Measurements from ENCODE around the gene AGER.

The AGER gene

DNA sequence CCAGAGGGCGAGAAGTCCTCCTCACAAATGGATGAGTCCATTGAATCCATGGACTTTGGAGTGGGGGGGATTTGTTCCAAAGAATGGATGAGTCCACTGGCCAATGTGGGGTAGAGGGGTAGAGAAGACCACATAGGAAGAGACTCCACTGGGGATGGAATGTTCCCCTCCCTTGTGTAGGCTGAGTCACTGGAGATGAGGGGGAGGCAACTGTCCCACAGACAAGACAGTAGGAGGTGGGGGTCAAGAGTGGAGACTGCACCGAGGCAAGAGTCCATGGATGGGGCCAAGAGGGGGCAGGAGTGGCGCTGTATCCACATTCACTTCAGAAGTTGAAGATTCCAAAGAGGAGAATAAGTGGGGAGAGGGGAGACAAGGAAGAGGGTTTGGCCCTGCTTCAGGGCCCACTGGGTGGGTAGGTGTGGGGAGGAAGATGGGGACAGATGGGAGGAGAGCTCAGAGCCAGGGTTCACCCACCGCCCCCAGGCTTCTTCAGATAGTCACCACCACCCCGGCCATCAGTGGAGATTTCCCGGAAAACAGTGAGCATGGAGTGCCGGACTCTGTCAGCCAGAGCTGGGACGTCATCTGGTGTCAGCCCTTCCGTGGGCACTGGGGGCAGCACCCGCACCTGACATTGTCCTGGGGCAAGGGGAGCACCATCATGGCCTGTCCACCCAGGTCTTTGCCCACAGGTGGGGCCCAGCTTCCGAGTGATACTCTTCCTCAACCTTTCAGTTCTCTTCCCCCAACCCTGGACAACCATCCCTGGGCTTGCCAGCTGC lies 15.1 kb downstream of the AGER start:
- DNase-seq (ENCODE audit: low read depth, low spot score) = no peak

DNA sequence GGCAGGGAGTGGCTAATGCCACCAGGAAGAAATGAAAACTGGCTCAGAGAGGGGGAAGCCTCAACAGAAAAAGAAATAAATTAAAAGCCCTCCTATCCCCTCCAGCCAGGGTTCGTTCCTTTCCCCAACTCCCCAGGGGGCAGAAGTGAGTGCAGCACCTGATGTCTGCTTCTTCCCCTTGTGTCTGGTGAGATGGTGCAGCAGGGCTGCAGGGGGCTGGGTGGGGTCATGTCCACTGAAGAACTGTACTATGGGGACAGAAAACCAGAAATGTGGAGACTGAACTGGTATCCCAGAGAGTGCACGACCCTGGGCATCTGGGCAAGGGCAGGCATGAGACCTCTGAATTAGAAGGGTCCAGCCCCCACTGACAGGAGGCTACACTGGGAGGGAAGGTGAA lies 15.7 kb downstream of the AGER start:
- no peak for DNase-seq (ENCODE audit: low read depth, low spot score)

DNA sequence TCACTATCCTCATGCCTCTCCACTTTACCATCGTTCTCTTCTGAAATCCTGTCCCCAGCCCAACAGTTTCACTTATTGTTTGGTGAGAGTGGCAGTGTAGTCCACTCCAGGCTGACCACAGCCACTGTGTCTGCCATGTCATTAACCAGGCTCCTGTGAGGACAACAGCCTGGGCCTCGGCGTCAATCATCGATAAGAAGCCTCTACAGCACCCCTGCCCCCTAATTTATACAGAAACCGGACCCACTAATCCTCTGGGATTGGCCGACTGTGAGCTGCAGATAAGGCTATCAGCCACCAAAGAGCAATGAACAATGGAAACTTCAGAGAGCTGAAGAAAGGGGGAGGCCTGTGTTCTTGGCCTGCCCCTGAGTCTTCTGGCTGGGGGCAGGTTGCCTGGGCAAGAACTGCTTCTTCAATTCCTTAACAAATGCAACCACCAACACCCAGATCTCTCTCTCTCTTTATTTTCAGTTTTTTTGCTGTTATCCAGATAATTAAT lies 16.2 kb downstream of the AGER start:
- DNase-seq (ENCODE audit: low read depth, low spot score) = no peak

DNA sequence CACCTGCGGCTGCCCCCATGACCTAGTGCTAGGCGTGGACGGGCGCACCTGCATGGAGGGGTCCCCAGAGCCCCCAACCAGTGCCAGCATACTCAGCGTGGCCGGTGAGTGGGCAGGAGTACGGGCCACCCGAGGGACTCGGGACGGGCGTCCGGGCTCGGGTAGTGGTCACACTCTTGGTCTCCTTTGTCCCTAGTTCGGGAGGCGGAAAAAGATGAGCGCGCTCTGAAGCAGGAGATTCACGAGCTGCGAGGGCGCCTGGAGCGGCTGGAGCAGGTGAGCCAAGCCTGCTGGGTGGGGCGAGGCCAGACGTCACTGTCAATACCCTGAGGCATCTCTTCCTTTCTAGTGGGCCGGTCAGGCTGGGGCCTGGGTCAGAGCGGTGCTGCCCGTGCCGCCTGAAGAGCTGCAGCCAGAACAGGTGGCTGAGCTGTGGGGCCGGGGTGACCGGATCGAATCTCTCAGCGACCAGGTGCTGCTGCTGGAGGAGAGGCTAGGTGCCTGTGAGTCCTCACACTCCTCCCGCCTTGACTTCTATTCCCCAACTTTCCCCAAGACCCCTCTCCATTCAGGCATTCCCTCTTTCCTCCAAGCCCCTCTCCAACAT lies 16.8 kb downstream of the AGER start:
- DNase-seq (ENCODE audit: low read depth, low spot score) = peak; percentile 84

DNA sequence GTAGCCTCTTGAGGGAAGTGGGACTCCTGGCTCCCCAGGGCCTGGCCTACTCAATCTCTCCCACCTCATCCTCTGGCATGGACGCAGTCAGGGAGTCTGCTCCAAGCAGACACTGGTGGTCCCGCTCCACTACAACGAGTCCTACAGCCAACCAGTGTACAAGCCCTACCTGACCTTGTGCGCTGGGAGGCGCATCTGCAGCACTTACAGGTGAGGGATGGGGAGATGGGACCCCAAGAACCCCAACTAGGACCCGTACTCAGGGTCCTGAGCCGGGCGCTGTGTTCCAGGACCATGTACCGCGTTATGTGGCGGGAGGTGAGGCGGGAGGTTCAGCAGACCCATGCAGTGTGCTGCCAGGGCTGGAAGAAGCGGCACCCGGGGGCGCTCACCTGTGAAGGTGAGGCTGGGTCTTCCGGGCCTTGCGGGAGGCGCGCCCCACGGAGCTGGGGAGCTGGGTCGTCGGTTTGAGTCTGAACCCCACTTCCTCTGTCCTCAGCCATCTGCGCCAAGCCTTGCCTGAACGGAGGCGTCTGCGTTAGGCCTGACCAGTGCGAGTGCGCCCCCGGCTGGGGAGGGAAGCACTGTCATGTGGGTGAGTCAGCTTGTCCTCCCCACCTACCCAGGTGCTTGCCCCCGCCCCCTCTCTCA lies 17.5 kb downstream of the AGER start:
- DNase-seq (ENCODE audit: low read depth, low spot score) = peak; percentile 59

DNA sequence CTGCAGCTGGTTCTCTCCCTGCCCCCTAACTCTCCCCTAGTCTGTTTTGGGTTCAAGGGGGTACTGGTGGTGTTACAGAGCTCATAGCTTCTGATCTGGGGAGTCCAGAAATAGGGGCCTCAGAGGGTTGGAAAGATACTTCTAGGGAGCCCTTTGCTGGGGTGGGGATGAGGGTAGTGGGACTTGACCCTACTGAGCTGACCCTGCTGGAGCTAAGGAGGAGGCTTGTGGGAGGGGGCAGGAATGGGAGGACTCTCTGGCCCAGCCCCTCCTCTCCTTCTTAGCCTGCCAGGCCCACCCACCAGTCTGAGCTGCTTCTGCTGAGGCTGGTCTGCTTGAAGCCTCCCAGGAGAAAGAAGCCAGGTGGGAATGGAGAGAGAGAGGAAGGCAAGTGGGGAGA lies 19.8 kb downstream of the AGER start, which contains the start of gene EGFL8:
Gene EGFL8 (plus strand): TSS at position 301 of the 400 bp plus-strand sequence. CDS start 1,571 bp downstream, outside the sequence.
- DNase-seq (ENCODE audit: low read depth, low spot score) = no peak

DNA sequence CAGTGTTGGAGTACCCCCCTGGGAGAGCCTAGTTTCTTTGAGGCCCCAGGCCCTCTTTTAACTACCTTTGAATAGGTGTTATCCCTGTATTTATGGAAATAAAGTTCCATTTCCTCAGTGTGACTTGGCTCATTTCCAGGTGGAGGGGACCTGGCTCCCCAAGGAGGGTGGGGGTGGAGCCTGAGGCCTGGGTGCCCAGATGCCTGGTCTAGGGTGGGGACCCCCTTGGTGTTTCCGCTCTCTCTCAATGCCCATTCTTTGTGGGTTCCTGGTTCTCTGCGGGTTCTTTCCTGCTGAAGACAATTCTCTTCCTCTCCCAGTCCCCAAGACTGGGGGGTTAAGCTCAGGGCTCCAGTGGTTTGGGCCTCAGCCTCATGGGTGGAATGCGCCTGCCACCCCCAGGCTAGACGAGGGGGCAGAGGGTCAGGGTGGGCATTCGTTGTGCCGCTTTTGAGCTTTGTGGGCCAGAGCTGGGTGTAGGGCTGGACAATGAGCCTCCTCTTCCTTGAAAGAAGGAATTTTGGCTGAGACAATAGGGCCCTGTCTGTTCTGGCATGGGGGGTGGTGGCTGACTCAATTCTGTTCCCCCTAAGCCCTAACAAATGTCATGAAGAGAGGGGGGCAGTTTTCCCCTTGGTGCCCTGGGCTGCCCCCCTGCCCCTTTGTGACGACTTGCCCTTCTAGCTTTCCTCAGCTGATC lies 20.3 kb downstream of the AGER start:
- DNase-seq (ENCODE audit: low read depth, low spot score) = no peak

DNA sequence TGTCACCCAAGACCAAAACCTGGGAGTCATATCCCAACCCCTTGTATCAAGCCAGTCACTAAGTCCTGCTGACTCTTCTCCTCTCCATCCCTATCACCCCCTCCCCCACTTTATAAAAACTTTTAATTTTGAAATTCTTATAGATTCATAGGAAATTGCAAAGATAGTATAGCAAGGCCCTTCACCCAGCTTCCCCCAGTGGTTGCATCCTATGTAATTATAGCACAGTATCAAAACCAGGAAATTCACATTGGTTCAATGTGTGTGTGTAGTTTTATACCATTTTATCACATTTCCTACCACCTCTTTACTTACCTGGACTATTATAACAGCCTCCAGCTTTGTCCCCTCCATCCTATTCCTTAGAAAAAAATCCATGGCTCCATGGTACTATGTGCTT lies 26.0 kb downstream of the AGER start:
- no peak for DNase-seq (ENCODE audit: low read depth, low spot score)

DNA sequence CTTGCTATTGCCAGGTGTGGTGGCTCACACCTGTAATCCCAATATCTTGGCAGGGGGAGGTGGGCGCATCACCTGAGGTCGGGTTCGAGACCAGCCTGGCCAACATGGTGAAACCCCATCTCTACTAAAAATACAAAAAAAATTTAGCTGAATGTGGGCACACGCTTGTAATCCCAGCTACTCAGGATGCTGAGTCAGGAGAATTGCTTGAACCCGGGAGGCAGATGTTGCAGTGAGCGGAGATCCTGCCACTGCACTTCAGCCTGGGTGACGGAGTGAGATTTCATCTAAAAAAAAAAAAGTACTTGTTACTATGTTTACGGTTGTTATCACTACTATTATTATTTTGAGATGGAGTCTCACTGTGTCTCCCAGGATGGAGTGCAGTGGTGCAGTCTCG lies 27.2 kb downstream of the AGER start:
- no peak for DNase-seq (ENCODE audit: low read depth, low spot score)

DNA sequence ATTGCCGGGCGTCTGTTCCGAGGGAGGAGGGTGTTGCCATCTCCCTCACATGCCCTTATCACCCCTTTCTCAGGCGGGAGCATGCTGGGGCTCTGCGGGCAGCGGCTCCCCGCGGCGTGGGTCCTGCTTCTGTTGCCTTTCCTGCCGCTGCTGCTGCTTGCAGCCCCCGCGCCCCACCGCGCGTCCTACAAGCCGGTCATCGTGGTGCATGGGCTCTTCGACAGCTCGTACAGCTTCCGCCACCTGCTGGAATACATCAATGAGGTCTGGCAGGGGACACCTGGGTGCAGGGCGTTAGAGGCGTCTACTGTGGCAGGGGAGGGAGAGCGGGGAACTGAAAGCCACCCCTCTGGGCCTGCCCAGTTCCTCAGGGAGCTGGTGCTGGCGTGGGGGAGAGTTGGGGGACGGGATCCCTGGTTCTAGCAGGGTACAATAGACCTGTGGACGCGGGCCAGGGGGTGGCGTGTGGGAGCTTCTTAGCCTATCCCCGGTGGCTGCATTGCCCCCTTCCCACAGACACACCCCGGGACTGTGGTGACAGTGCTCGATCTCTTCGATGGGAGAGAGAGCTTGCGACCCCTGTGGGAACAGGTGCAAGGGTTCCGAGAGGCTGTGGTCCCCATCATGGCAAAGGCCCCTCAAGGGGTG lies 29.4 kb downstream of the AGER start:
- peak; percentile 78 for DNase-seq (ENCODE audit: low read depth, low spot score)

DNA sequence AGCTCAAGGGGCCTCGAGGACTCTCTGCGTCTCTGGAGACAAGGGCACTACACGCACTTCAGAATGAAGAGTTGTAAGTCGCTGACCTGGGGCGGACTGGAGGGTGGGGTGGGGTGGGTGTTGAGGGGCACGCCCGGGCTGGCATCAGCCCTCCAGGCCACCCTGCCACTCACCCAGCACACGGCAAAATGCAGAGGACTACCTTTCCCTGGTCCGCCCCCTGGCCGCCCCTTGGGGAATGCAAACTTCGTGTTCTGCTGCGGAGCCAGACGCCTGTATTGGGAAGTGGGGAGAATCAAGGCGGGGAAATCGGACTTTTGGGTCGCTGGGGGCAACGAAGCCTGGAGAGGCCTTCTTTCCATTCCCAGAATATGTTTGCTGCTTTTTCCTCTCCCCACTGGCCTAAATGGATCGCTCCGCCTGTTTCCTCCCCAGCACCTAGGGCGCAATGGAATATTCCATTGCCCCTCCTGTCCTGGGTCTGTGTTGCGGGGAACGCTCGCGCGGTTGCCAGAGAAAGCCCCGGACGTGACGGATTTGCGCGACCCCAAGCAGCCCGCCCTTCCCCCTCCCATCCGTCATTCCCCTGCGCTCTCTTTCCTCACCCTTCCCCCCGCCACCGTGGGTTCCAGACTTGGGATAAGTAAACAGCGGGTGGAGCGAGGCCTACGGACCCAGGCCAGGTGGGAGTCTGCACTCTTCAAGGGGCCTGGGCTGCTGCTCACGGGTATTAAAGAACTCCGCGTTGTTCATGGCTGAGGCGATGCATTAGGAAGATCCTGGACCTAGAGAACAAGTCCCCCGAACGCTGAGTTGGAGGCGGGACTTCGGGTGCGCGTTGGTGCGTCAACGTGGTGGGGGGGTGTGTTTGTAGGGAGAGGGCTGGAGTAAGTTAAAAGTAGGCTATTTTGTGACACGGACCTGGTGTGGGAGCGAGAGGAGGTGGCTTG lies 30.2 kb downstream of the AGER start, which contains the start of gene PPT2:
Gene PPT2 (plus strand): TSS at position 578 of the 950 bp plus-strand sequence. CDS start 454 bp downstream, outside the sequence.
- DNase-seq (ENCODE audit: low read depth, low spot score) = peak; percentile 94

DNA sequence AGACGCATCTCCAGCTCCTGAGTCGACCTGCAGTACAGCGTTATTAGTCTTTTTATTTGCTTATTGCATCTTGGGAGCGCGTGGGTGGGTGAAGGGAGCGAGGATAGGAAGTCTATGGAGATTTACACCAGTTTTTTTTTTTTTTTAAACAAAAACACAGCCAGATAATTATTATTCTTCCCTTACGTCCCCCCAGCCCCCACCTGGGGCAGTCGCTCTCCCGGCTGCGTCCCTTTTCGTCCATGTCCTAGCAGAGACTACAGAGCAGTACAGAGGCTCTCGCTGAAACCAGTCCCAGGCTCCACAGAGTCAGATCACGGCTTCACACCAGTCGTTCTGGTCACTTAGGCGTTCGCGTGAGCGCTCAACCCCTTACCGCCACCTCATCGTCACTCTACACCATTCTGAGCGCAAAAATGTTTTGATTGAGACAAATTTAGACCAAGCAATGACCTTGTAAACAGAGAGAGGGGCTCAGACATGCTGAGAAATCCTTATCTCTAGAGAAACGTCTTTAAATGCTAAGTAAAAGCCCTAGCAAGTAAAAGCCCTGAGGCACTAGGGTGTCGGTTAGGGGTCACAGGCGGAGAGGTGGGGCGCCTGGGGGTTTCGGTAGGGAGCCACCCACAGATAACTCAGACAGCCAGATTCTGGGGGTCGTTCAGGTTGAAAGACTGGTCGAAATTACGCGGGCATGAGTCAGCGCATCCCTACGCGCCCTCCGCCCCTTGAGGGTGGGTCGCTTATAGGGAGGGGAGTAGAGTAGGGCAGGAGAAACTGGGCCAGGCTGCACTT lies 31.1 kb downstream of the AGER start:
- DNase-seq (ENCODE audit: low read depth, low spot score) = peak; percentile 84

DNA sequence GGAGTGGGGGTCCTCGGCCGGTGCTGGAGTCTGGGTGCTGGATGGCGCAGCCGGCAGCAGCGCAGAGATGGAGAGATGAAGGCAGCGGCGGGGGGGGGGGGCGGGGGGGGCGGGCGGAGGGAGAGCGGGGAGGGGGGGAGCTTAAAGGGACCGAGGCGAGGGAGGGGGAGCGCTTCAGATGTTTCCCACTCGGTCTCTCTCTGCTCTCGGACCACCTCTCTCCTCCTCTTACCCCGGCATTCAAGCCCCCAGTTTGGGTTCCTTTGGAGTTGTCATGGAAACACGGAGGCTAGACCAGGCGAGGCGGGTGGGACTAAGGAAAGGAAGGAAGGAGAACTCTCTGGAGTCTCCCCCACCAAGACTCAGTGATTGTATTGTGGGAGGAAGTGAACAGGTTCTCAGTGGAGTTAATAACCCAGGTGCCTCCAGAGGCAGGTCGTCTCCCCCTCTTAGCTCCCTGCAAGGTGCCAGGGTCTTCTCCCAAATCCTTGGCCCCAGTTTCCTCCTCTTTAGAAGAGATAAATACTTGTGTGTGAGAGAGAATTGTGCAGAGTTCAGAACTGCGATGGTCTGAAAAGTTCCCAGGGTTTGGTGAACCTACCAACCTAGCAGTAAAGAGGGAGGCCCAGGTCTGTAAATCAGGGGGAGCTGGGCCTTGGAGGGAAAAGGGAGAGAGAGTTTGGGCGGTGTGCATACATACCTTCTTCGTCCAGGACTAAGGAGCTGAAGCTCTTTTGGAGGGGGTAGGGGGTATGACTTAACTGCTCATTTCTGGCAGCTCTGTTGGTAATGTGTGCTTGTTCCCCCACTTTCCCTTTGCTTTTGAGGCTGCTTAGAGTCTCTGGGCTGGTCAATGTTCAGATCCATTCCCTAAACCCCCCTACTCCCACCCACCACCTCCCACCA lies 31.9 kb downstream of the AGER start, which contains the start of gene PRRT1:
Gene PRRT1 (minus strand): TSS at position 77 of the 906 bp plus-strand sequence. CDS start 112 bp downstream, outside the sequence.
- DNase-seq (ENCODE audit: low read depth, low spot score) = no peak

DNA sequence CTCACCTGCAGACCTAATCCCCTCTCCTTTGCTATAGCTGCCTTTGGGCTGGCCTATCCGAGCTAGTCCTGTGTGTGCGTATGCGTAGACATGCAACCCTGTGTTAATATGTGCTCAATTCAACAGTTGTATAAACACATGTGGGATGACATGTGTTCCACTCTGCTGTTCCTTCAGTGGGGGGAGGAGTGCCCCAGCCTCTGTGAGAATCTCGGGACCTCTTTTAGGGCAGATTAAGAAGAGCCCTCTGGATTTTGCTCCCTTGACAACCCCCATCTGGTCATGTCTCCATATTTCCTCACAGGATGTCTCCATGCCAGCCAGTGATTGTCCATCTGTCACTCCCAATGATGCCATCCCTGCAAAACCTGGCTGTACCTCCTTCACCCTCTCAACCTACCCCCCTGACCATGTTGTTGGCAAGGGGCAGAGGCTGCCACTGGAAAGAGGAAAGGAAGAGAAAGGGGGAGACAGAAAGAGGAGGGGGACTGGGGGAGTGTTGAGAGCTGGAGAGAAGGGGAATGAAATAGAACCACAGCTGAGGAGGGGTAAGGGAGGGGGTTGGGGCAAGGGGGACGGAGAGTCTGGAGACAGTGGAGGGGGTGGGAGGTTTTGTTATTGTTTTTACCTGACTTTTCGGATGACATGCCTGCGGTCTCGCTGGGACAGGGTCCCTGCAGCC lies 32.7 kb downstream of the AGER start:
- DNase-seq (ENCODE audit: low read depth, low spot score) = no peak

DNA sequence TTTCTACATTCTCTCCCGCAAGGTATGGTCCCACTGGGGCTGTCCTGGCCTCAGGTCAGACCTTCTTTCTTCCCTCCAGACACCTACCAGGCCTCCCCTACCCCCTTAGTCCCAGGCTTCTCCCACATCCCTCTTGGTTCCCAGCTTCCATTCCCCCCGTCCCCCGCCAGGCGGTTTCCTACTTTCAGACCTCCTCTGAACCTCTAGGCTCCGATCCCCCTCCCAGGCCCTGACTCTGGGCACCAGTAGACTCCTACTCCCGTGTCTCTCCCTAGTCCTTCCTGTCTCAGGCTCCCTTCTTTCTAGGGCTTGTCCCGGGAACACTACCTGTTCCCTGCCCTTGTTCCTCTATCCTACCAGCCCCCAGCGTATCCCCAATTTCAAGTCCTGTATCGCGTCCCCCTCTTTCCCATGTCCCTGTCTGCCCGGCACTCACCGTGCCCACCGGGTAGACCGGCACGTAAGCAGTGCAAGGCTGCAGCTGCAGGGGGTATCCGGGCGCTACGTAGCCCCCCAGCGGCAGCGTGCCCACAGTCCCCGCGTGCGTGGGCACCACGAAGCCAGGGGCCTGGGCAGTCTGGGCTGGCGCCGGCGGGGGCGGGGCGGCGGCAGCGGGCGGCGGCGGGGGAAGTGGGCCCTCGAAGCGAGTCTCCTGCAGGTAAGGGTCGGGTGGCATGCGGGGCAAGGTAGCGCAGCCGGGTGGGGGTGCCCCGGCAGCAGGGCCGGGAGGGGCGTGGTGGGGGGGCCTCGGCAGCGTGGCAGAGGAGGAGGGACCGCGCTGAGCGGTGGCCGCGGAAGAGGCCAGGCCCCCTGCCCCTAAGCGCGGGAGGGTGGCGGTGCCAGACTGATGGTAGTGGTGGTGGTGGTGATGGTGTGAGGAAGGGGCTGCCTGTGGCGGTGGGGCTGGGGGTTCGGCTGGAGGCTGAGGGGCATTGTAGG lies 33.9 kb downstream of the AGER start:
- DNase-seq (ENCODE audit: low read depth, low spot score) = no peak

DNA sequence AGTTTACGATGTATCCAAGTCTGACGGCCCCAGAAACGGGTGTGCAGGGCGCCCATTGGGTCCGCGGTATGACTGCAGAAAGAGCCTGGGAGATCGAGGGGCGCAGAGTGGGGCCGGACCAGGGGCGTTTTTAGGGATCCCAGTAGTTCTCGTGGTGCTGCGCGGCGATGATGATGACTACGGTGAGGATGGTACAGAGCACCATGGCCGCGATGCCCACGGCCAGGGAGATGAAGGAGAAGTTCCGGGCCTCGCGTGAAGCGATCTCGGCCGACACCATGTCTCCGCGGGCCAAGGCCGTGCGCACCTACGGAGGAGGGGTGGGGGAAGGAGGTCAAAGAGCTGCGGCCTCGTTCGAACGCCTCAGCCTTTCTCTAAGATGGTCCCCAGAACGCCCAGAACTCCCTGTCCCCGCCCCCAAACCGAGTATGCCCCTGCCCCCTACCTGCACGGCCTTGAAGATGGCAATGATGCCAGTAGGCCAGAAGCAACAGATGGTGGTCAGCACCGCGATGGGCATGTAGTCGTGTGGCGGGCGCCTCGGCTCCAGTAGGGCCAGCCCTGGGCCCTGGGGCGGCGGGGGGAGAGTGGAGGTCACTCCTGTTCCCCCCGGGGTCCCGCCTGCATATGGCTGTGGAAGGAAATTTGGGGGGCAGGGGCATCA lies 34.8 kb downstream of the AGER start:
- no peak for DNase-seq (ENCODE audit: low read depth, low spot score)
